ENCODE results near the gene SLC25A4. TPM values are rescaled to one million over a fixed set of nuclear protein-coding genes. Genes with fewer than 3 reads are reported as not detected.

The SLC25A4 gene
- total RNA-seq, 2 donors from 2014 or later: 19.5 to 22.0 TPM

- Mint-ChIP-seq H3K9me3 (peaks cover 13% of the 10 kb centered on the region), H3K4me3 (no peak overlapping the region), H3K27me3 (ENCODE audit: insufficient read depth) (peaks cover 17% of the 10 kb centered on the region), H3K4me1 (peaks cover 13% of the 10 kb centered on the region), H3K27ac (no peak overlapping the region), H3K36me3 (ENCODE audit: low read depth) (no peaks in the 10 kb centered on the region)
- no peak overlapping the region for H3K4me3 ChIP-seq (ENCODE audit: low read length)
- H3K27me3 ChIP-seq (ENCODE audit: control insufficient read depth, insufficient read depth, low read length, poor library complexity, severe bottlenecking): peaks cover 13% of the 10 kb centered on the region
- no peak for DNase-seq
- 95 to 98% methylated on average over 4 to 6 of the region's 6 CpGs for WGBS, 2 experiments (ENCODE audit: insufficient coverage in 1 of 2, insufficient read length in 1 of 2)
- no peaks in the 10 kb centered on the region for H3K9me3 ChIP-seq (ENCODE audit: control insufficient read depth, low read length)
- no peak for TF ChIP-seq CTCF (conservative IDR thresholded peaks at IDR 0.05)
- H3K27ac ChIP-seq (ENCODE audit: low read depth, low read length): no peak overlapping the region
- H3K9ac ChIP-seq (ENCODE audit: extremely low read depth, low read length, poor library complexity, severe bottlenecking): no peak overlapping the region
- H3K36me3 ChIP-seq (ENCODE audit: control insufficient read depth, insufficient read depth, low read length): no peaks in the 10 kb centered on the region
- H3K4me1 ChIP-seq (ENCODE audit: control insufficient read depth, insufficient read depth, low read length): no peaks in the 10 kb centered on the region
Measured at GRCh38 chr4:185122681-185123345, 20.3 kb upstream of the SLC25A4 start.

- 94 to 100% methylated on average over 1 to 3 of the region's 3 CpGs for WGBS, 2 experiments (ENCODE audit: insufficient coverage in 1 of 2, insufficient read length in 1 of 2)
- DNase-seq: no peak
- Mint-ChIP-seq H3K9me3 (peaks cover 13% of the 10 kb centered on the region), H3K4me1 (peaks cover 13% of the 10 kb centered on the region), H3K27ac (no peak overlapping the region), H3K36me3 (ENCODE audit: low read depth) (no peaks in the 10 kb centered on the region), H3K27me3 (ENCODE audit: insufficient read depth) (peaks cover 26% of the 10 kb centered on the region), H3K4me3 (no peak overlapping the region)
- H3K27me3 ChIP-seq (ENCODE audit: control insufficient read depth, insufficient read depth, low read length, poor library complexity, severe bottlenecking): peaks cover 23% of the 10 kb centered on the region
- no peak overlapping the region for H3K27ac ChIP-seq (ENCODE audit: low read depth, low read length)
- H3K9me3 ChIP-seq (ENCODE audit: control insufficient read depth, low read length): no peaks in the 10 kb centered on the region
- H3K36me3 ChIP-seq (ENCODE audit: control insufficient read depth, insufficient read depth, low read length): no peaks in the 10 kb centered on the region
- no peaks in the 10 kb centered on the region for H3K4me1 ChIP-seq (ENCODE audit: control insufficient read depth, insufficient read depth, low read length)
- no peak overlapping the region for H3K4me3 ChIP-seq (ENCODE audit: low read length)
- TF ChIP-seq CTCF (conservative IDR thresholded peaks at IDR 0.05): no peak
- no peak overlapping the region for H3K9ac ChIP-seq (ENCODE audit: extremely low read depth, low read length, poor library complexity, severe bottlenecking)
Measured at GRCh38 chr4:185124006-185124405, 19.1 kb upstream of the SLC25A4 start.

GRCh38 chr4:185127021-185127925 lies 15.8 kb upstream of the SLC25A4 start:
- H3K4me3 ChIP-seq (ENCODE audit: low read length): peak overlapping the region; percentile 73
- H3K27me3 ChIP-seq (ENCODE audit: control insufficient read depth, insufficient read depth, low read length, poor library complexity, severe bottlenecking): peaks cover 26% of the 10 kb centered on the region
- H3K4me1 ChIP-seq (ENCODE audit: control insufficient read depth, insufficient read depth, low read length): no peaks in the 10 kb centered on the region
- 17 to 36% methylated on average over 15 to 64 of the region's 64 CpGs for WGBS, 2 experiments (ENCODE audit: insufficient coverage in 1 of 2, insufficient read length in 1 of 2)
- H3K9me3 Mint-ChIP-seq: peaks cover 17% of the 10 kb centered on the region
- no peaks in the 10 kb centered on the region for H3K4me1 Mint-ChIP-seq
- H3K36me3 Mint-ChIP-seq (ENCODE audit: low read depth): no peaks in the 10 kb centered on the region
- H3K9ac ChIP-seq (ENCODE audit: extremely low read depth, low read length, poor library complexity, severe bottlenecking): no peak overlapping the region
- H3K27me3 Mint-ChIP-seq (ENCODE audit: insufficient read depth): peaks cover 33% of the 10 kb centered on the region
- H3K27ac ChIP-seq (ENCODE audit: low read depth, low read length): no peak overlapping the region
- no peaks in the 10 kb centered on the region for H3K9me3 ChIP-seq (ENCODE audit: control insufficient read depth, low read length)
- no peak for TF ChIP-seq CTCF (conservative IDR thresholded peaks at IDR 0.05)
- peak; percentile 84 for DNase-seq
- no peak overlapping the region for H3K27ac Mint-ChIP-seq
- peak overlapping the region; percentile 63 for H3K4me3 Mint-ChIP-seq
- no peaks in the 10 kb centered on the region for H3K36me3 ChIP-seq (ENCODE audit: control insufficient read depth, insufficient read depth, low read length)
